Activated CD4-positive, alpha-beta memory T cell treated with anti-CD3 and anti-CD28 coated beads, Interleukin-2, amount 10 ng/mL, durations not matched to agents 7 days and 5 days (primary cell): Measurements from ENCODE around the gene SH2D1A. TPM values are rescaled to one million over a fixed set of nuclear protein-coding genes. Genes with fewer than 3 reads are reported as not detected.
"Not testable (repeated sequence)": the region's sequence is repeated elsewhere in the genome, so short reads cannot be mapped to it uniquely, and the experiment has no call there.

Experiments
- CTCF ChIA-PET: fragments of 350-600 bp; sonication (Branson Sonifier 250); formaldehyde crosslinking; loops from one replicate; lab custom pipeline; 2021; ENCODE audit warnings: antibody characterized with exemption, inconsistent platforms; lab: Charles Lee
- POLR2A ChIA-PET: fragments of 350-600 bp; sonication (Branson Sonifier 250); formaldehyde crosslinking; loops from one replicate; lab custom pipeline; 2021; ENCODE audit warnings: antibody characterized with exemption; lab: Charles Lee
- DNase-seq: peaks from one replicate; pipeline ENCODE4 v3.0.0-alpha.2; 2020
- H3K27ac Mint-ChIP-seq: one replicate; pipeline ENCODE4 v1.8.0; 2021; ENCODE audit warnings: mild to moderate bottlenecking, mixed read lengths
- H3K27me3 Mint-ChIP-seq: one replicate; pipeline ENCODE4 v1.8.0; 2021; ENCODE audit warnings: mixed read lengths
- H3K36me3 Mint-ChIP-seq: one replicate; pipeline ENCODE4 v1.8.0; 2021; ENCODE audit warnings: low read depth, mixed read lengths
- H3K4me1 Mint-ChIP-seq: one replicate; pipeline ENCODE4 v1.8.0; 2021; ENCODE audit warnings: mixed read lengths
- H3K4me3 Mint-ChIP-seq: one replicate; pipeline ENCODE4 v1.8.0; 2021; ENCODE audit warnings: mild to moderate bottlenecking, mixed read lengths
- H3K9me3 Mint-ChIP-seq: one replicate; pipeline ENCODE4 v1.8.0; 2021; ENCODE audit warnings: mixed read lengths
- total RNA-seq, 2 experiments: library from RNA; stranded (reverse); gene quantifications; one replicate each; pipeline ENCODE4 v1.2.3, GENCODE V29; 2021

The SH2D1A gene
- total RNA-seq = 10 to 100 TPM; 58.3 to 61.2 TPM

DNA sequence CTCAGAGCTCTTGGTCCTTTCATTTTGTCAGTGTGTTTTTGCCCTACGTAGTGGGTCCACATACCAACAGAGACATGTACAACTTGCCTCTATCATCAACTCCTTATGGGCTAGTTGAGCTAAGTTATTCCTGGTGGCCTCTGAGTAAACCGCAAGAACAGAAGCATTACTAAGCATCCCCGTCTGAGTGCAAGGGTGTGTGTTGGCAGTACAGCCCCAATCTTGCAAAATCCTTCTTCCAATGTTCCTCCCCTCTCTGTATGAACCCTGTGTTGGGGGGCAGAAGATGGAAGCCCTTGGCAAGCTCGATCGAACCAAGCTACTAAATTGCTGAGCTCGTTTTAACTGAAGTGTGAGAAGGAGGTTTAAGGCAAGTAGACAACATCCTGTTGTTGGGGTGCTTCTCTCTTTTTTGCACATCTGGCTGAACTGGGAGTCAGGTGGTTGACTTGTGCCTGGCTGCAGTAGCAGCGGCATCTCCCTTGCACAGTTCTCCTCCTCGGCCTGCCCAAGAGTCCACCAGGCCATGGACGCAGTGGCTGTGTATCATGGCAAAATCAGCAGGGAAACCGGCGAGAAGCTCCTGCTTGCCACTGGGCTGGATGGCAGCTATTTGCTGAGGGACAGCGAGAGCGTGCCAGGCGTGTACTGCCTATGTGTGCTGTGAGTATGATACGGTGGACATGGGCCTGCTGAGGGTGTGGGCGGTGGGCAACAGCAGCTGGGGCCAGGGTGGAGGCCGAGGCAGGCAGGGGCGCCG, at the start of gene SH2D1A:
Gene SH2D1A, plus strand, starts transcription at position 447 of the 760 bp plus-strand sequence. Its CDS starts 80 bp downstream, at position 527.
- Mint-ChIP-seq H3K36me3 (peaks cover 12% of the 10 kb centered on the region), H3K27me3 (no peaks in the 10 kb centered on the region), H3K4me1 (peaks cover 53% of the 10 kb centered on the region), H3K27ac (peak within 1 kb of the TSS; percentile 98), H3K4me3 (peak within 1 kb of the TSS; percentile 94), H3K9me3 (no peaks in the 10 kb centered on the region)
- POLR2A ChIA-PET = interaction anchor here (0.6 to 8.5 kb wide), 22 partner anchors 10 to 657 kb away, joined by 3 to 118 read pairs (median 5); partner anchors contain the start of gene STAG2
- peak; percentile 51 for DNase-seq
- CTCF ChIA-PET = interaction anchor here (0.7 to 2.3 kb wide), 4 partner anchors 8 to 135 kb away, joined by 3 to 7 read pairs (median 4); no protein-coding TSS in a partner anchor

- H3K27ac Mint-ChIP-seq, DNase-seq, H3K27me3 Mint-ChIP-seq, H3K4me3 Mint-ChIP-seq, H3K9me3 Mint-ChIP-seq, CTCF ChIA-PET, H3K36me3 Mint-ChIP-seq: not testable (repeated sequence)
- POLR2A ChIA-PET = interaction anchor here (0.7 to 0.9 kb wide), 2 partner anchors 8 to 43 kb away, joined by 3 read pairs; no protein-coding TSS in a partner anchor
- H3K4me1 Mint-ChIP-seq = peaks cover 22% of the 10 kb centered on the region
Measured at GRCh38 chrX:124299323-124299722, 47.0 kb upstream of the SH2D1A start.

- peaks cover 22% of the 10 kb centered on the region for H3K4me1 Mint-ChIP-seq
- ChIA-PET CTCF (no interaction called here), POLR2A (interaction anchor here (0.9 kb wide), 1 partner anchor 9 kb away, joined by 3 read pairs; no protein-coding TSS in a partner anchor)
- peak overlapping the region; percentile 59 for H3K4me3 Mint-ChIP-seq
- peaks cover 5% of the 10 kb centered on the region for H3K9me3 Mint-ChIP-seq
- peaks cover 6% of the 10 kb centered on the region for H3K36me3 Mint-ChIP-seq
- no peak for DNase-seq
- peak overlapping the region; percentile 68 for H3K27ac Mint-ChIP-seq
- H3K27me3 Mint-ChIP-seq = no peaks in the 10 kb centered on the region
Measured at GRCh38 chrX:124300405-124300804, 46.0 kb upstream of the SH2D1A start.

- H3K27me3 Mint-ChIP-seq = no peaks in the 10 kb centered on the region
- H3K9me3 Mint-ChIP-seq = peaks cover 2% of the 10 kb centered on the region
- H3K4me1 Mint-ChIP-seq = peaks cover 7% of the 10 kb centered on the region
- no peak overlapping the region for H3K27ac Mint-ChIP-seq
- no peak for DNase-seq
- peaks cover 12% of the 10 kb centered on the region for H3K36me3 Mint-ChIP-seq
- no peak overlapping the region for H3K4me3 Mint-ChIP-seq
- ChIA-PET CTCF (no interaction called here), POLR2A (interaction anchor here (1.4 kb wide), 1 partner anchor 35 kb away, joined by 4 read pairs; no protein-coding TSS in a partner anchor)
Measured at GRCh38 chrX:124307253-124307907, 39.0 kb upstream of the SH2D1A start.

- Mint-ChIP-seq H3K9me3 (no peaks in the 10 kb centered on the region), H3K4me1 (peaks cover 14% of the 10 kb centered on the region), H3K27me3 (no peaks in the 10 kb centered on the region), H3K36me3 (peaks cover 4% of the 10 kb centered on the region), H3K27ac (no peak overlapping the region), H3K4me3 (no peak overlapping the region)
- no peak for DNase-seq
- CTCF ChIA-PET = no interaction called here
- POLR2A ChIA-PET = no interaction called here
Measured at GRCh38 chrX:124325732-124326131, 20.6 kb upstream of the SH2D1A start.

GRCh38 chrX:124328765-124329164, 17.6 kb upstream of the SH2D1A start:
- H3K27me3 Mint-ChIP-seq = no peaks in the 10 kb centered on the region
- ChIA-PET CTCF (no interaction called here), POLR2A (interaction anchor here (1.8 kb wide), 1 partner anchor 17 kb away, joined by 6 read pairs; the partner anchor contains the start of gene SH2D1A)
- peaks cover 19% of the 10 kb centered on the region for H3K4me1 Mint-ChIP-seq
- DNase-seq = no peak
- H3K9me3 Mint-ChIP-seq = no peaks in the 10 kb centered on the region
- no peak overlapping the region for H3K27ac Mint-ChIP-seq
- H3K4me3 Mint-ChIP-seq = no peak overlapping the region
- no peaks in the 10 kb centered on the region for H3K36me3 Mint-ChIP-seq

DNA sequence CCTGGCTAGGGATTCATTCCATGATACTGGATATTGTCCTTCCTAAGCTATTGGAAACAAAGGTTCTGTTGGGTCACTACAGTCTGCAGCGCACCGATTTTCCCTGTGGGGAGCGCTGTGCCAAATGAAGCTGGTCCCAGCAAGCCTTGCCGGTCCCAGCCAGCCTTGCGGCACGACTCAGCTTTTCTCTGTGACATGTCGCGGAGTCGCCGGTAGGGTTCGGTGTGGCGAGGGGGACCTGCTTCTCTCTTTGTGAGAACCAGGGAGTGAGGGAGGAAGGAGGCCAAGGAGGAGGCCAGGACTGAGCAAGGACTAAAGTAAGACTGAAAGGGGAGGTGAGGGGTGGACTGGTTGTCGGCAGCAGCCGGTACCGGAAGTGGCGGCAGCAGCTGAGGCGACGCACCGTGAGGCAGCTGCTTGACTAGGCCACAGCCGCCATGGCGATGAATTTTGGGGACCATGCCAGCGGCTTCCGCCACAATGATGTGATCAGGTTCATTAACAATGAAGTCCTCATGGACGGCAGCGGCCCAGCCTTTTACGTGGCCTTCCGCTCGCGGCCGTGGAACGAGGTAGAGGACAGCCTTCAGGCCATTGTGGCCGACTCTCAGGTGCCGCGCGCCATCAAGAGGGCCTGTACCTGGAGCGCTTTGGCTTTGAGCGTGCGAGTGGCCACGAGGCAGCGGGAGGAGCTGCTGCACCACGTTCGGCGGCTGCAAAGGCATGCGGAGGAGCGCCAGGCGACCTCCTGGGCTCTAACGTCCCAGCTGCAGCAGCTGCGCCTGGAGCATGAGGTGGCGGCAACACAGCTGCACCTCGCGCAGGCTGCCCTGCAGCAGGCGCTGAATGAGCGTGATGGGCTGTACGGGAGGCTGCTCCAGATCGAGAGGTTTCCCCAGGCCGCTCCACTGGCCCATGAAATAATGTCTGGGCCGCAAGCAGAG, 13.6 kb upstream of the SH2D1A start, which contains the start of gene TEX13D:
Gene TEX13D, plus strand, starts transcription at position 180 of the 944 bp plus-strand sequence. Its CDS starts 258 bp downstream, at position 438.
- CTCF ChIA-PET = no interaction called here

DNA sequence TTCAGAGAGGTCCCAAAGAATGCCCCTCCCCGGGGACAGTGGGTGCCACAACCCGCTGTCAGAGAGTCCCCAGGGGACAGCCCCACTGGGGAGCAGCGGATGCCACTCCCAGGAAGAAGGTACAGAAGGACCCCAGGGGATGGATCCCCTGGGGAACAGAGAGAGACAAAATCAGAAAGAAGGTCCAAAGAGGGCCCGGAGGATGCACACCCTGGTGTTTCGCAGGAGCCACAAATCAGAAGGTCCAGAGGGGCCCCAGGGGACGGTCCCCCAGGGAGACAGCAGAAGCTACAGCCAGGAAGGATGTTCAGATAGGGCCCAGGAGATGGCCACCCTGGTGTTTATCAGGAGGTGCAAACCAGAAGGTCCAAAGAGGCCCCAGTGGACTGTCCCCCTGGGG, 12.5 kb upstream of the SH2D1A start:
- Mint-ChIP-seq H3K36me3 (no peaks in the 10 kb centered on the region), H3K9me3 (no peaks in the 10 kb centered on the region), H3K4me1 (peaks cover 26% of the 10 kb centered on the region), H3K27ac (no peak overlapping the region), H3K27me3 (no peaks in the 10 kb centered on the region), H3K4me3 (no peak overlapping the region)
- DNase-seq = no peak
- ChIA-PET CTCF (no interaction called here), POLR2A (no interaction called here)

More for the DNA sequence above, 13.6 kb upstream of the SH2D1A start, which contains the start of gene TEX13D:
- no peaks in the 10 kb centered on the region for H3K9me3 Mint-ChIP-seq
- POLR2A ChIA-PET = no interaction called here
- peaks cover 29% of the 10 kb centered on the region for H3K4me1 Mint-ChIP-seq
- H3K4me3 Mint-ChIP-seq = no peak within 1 kb of the TSS
- no peak for DNase-seq
- no peak within 1 kb of the TSS for H3K27ac Mint-ChIP-seq
- H3K36me3 Mint-ChIP-seq = no peaks in the 10 kb centered on the region
- no peaks in the 10 kb centered on the region for H3K27me3 Mint-ChIP-seq

DNA sequence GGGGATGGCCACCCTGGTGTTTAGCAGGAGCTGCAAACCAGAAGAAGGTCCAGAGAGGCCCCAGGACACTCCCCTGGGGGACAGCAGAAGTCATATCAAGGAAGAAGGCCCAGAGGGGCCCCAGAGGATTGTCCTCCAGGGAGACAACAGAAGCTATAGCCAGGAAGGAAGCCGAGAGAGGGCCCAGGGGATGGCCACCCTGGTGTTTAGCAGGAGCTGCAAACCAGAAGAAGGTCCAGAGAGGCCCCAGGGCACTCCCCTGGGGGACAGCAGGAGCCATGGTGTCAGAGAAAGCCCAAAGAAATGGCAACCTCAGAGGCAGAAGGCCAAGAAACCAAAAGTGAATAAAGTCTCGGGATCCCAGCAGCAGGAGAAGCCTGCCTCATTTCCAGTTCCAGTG, 11.8 kb upstream of the SH2D1A start:
- H3K9me3 Mint-ChIP-seq, POLR2A ChIA-PET, H3K36me3 Mint-ChIP-seq: not testable (repeated sequence)

GRCh38 chrX:124335598-124335997, 10.8 kb upstream of the SH2D1A start:
- no peak overlapping the region for H3K4me3 Mint-ChIP-seq
- CTCF ChIA-PET = no interaction called here

More for the DNA sequence above, 11.8 kb upstream of the SH2D1A start:
- DNase-seq, H3K27me3 Mint-ChIP-seq, H3K4me3 Mint-ChIP-seq, H3K27ac Mint-ChIP-seq, CTCF ChIA-PET: not testable (repeated sequence)
- H3K4me1 Mint-ChIP-seq = peaks cover 26% of the 10 kb centered on the region

GRCh38 chrX:124337916-124338315, 8.4 kb upstream of the SH2D1A start:
- H3K36me3 Mint-ChIP-seq = no peaks in the 10 kb centered on the region
- ChIA-PET CTCF (no interaction called here), POLR2A (interaction anchor here (1.0 to 1.4 kb wide), 2 partner anchors 10 to 21 kb away, joined by 3 read pairs; no protein-coding TSS in a partner anchor)
- no peak for DNase-seq
- H3K27me3 Mint-ChIP-seq = no peaks in the 10 kb centered on the region
- H3K9me3 Mint-ChIP-seq = no peaks in the 10 kb centered on the region
- H3K4me3 Mint-ChIP-seq = no peak overlapping the region
- H3K4me1 Mint-ChIP-seq = peaks cover 36% of the 10 kb centered on the region
- no peak overlapping the region for H3K27ac Mint-ChIP-seq

More at GRCh38 chrX:124335598-124335997, 10.8 kb upstream of the SH2D1A start:
- Mint-ChIP-seq H3K9me3 (no peaks in the 10 kb centered on the region), H3K36me3 (no peaks in the 10 kb centered on the region), H3K27ac (no peak overlapping the region), H3K4me1 (peaks cover 22% of the 10 kb centered on the region), H3K27me3 (no peaks in the 10 kb centered on the region)
- no peak for DNase-seq
- POLR2A ChIA-PET = interaction anchor here (1.4 kb wide), 1 partner anchor 11 kb away, joined by 5 read pairs; the partner anchor contains the start of gene SH2D1A
